ENCODE measurements around the gene GAK. TPM values are rescaled to one million over a fixed set of nuclear protein-coding genes. Genes with fewer than 3 reads are reported as not detected.

The GAK gene
- total and polyA plus RNA-seq, 4 donors = 27.4 to 69.7 (median 47.0) TPM

DNA sequence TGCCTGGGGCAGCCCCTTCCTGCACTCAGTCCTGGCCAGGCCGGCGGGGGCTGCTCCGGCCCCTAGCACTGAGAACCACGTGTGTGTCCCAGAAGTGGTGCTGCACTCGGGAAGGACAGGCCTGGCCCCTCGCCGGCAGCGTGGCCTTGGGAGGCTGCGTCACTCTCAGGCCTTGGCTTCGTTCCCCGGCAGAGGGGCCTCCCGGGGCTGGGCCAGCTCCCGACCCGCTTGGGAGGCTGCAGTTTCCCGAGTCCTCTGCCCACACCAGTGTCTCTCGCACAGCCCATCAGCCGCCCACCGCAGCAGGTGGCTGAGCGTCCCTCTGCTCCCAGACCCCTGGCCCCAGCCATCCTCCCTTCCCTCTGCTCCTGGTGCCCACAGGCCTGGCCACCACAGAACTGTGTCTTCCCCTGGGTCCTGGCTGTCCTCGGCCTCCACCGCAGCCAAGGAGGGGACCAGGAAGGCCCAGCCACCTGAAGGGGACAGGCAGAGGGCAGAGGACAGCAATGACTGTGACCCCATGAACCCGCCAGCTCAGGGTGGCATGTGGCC lies 95.3 kb downstream of the GAK start (continued):
- TF ChIP-seq, protein P1, sequence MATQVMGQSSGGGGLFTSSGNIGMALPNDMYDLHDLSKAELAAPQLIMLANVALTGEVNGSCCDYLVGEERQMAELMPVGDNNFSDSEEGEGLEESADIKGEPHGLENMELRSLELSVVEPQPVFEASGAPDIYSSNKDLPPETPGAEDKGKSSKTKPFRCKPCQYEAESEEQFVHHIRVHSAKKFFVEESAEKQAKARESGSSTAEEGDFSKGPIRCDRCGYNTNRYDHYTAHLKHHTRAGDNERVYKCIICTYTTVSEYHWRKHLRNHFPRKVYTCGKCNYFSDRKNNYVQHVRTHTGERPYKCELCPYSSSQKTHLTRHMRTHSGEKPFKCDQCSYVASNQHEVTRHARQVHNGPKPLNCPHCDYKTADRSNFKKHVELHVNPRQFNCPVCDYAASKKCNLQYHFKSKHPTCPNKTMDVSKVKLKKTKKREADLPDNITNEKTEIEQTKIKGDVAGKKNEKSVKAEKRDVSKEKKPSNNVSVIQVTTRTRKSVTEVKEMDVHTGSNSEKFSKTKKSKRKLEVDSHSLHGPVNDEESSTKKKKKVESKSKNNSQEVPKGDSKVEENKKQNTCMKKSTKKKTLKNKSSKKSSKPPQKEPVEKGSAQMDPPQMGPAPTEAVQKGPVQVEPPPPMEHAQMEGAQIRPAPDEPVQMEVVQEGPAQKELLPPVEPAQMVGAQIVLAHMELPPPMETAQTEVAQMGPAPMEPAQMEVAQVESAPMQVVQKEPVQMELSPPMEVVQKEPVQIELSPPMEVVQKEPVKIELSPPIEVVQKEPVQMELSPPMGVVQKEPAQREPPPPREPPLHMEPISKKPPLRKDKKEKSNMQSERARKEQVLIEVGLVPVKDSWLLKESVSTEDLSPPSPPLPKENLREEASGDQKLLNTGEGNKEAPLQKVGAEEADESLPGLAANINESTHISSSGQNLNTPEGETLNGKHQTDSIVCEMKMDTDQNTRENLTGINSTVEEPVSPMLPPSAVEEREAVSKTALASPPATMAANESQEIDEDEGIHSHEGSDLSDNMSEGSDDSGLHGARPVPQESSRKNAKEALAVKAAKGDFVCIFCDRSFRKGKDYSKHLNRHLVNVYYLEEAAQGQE (IDR thresholded peaks at IDR 0.05) = no peak
- TF ChIP-seq, protein P2, sequence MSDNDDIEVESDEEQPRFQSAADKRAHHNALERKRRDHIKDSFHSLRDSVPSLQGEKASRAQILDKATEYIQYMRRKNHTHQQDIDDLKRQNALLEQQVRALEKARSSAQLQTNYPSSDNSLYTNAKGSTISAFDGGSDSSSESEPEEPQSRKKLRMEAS (IDR thresholded peaks at IDR 0.05) = no peak
- no peak for TF ChIP-seq SP1 (IDR thresholded peaks at IDR 0.05)

DNA sequence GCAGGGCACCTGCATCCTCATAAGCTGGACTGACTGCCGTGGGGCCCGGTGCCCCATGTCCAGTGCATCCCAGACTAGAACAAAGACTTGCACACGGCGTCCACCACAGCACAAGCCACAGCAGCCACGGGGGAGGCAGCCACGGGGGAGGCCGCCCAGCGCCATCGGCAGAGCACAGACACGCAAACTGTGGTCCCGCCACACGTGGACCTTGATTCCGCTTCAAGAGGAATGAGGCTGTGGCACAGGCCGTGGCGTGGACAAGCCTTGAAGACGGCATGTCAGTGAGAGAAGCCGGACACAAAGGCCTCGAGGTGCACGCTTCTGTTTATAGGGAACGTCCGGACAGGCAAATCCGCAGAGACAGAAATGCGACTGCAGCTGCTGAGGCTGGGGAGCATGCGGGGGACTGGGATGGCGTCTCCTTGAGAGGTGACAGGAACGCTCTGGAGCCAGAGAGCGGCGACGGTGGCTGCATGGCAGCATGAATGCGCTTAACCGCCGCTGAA lies 96.1 kb downstream of the GAK start:
- no peak for DNase-seq (ENCODE audit: low spot score)
- H3K27me3 ChIP-seq (ENCODE audit: control insufficient read depth in 4 of 4, insufficient read depth in 4 of 4, low read length in 3 of 4) = no peaks in the 10 kb centered on the region
- TF ChIP-seq, protein P3, sequence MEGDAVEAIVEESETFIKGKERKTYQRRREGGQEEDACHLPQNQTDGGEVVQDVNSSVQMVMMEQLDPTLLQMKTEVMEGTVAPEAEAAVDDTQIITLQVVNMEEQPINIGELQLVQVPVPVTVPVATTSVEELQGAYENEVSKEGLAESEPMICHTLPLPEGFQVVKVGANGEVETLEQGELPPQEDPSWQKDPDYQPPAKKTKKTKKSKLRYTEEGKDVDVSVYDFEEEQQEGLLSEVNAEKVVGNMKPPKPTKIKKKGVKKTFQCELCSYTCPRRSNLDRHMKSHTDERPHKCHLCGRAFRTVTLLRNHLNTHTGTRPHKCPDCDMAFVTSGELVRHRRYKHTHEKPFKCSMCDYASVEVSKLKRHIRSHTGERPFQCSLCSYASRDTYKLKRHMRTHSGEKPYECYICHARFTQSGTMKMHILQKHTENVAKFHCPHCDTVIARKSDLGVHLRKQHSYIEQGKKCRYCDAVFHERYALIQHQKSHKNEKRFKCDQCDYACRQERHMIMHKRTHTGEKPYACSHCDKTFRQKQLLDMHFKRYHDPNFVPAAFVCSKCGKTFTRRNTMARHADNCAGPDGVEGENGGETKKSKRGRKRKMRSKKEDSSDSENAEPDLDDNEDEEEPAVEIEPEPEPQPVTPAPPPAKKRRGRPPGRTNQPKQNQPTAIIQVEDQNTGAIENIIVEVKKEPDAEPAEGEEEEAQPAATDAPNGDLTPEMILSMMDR (IDR thresholded peaks at IDR 0.05; ENCODE audit: low read depth, low read length, missing input control) = no peak
- no peak for TF ChIP-seq HNF4G (IDR thresholded peaks at IDR 0.05)
- no peak for TF ChIP-seq HNF4A (conservative IDR thresholded peaks at IDR 0.05)
- no peak for TF ChIP-seq NR2F2 (IDR thresholded peaks at IDR 0.05)
- TF ChIP-seq GABPA (IDR thresholded peaks at IDR 0.05 in 1 of 2, conservative IDR thresholded peaks at IDR 0.05 in 1 of 2) = no peak
- no peak for TF ChIP-seq JUND (IDR thresholded peaks at IDR 0.05)
- no peak for TF ChIP-seq RXRA (IDR thresholded peaks at IDR 0.05)
- TF ChIP-seq, protein P1 (IDR thresholded peaks at IDR 0.05) = no peak
- TF ChIP-seq YY1 (IDR thresholded peaks at IDR 0.05) = no peak
- TF ChIP-seq FOXA1 (IDR thresholded peaks at IDR 0.05) = no peak
- no peak for TF ChIP-seq RAD21 (IDR thresholded peaks at IDR 0.05)
- TF ChIP-seq, protein P2 (IDR thresholded peaks at IDR 0.05) = no peak
- TF ChIP-seq, protein P4, sequence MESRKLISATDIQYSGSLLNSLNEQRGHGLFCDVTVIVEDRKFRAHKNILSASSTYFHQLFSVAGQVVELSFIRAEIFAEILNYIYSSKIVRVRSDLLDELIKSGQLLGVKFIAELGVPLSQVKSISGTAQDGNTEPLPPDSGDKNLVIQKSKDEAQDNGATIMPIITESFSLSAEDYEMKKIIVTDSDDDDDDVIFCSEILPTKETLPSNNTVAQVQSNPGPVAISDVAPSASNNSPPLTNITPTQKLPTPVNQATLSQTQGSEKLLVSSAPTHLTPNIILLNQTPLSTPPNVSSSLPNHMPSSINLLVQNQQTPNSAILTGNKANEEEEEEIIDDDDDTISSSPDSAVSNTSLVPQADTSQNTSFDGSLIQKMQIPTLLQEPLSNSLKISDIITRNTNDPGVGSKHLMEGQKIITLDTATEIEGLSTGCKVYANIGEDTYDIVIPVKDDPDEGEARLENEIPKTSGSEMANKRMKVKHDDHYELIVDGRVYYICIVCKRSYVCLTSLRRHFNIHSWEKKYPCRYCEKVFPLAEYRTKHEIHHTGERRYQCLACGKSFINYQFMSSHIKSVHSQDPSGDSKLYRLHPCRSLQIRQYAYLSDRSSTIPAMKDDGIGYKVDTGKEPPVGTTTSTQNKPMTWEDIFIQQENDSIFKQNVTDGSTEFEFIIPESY (IDR thresholded peaks at IDR 0.05) = no peak
- H3K4me3 ChIP-seq (ENCODE audit: low read depth in 1 of 3, low read length in 3 of 3) = no peak overlapping the region
- 96% methylated on average over 32 of the region's 32 CpGs for WGBS
- H3K9ac ChIP-seq (ENCODE audit: low read depth in 1 of 2, low read length in 2 of 2) = no peak overlapping the region
- H3K36me3 ChIP-seq (ENCODE audit: control insufficient read depth in 4 of 4, insufficient read depth in 3 of 4, low read depth in 1 of 4, low read length in 3 of 4) = no peaks in the 10 kb centered on the region
- no peaks in the 10 kb centered on the region for H3K4me1 ChIP-seq (ENCODE audit: control insufficient read depth in 4 of 4, insufficient read depth in 4 of 4, low read length in 3 of 4)
- peaks cover 2 to 16% (median 7%) of the 10 kb centered on the region in 4 donors for H3K9me3 ChIP-seq (ENCODE audit: control insufficient read depth in 4 of 4, low read length in 3 of 4)
- no peak overlapping the region for H3K27ac ChIP-seq (ENCODE audit: low read depth in 1 of 2, low read length in 2 of 2)
